GM12892 (cell line): ENCODE results near the gene IGFL4.

Source experiments
- POLR2A ChIP-seq: IDR thresholded peaks from 2 replicates; pipeline ENCODE4 v1.6.1; 2011; ENCODE audit warnings: low read depth, low read length, control low read depth
- POLR2AphosphoS5 ChIP-seq: IDR thresholded peaks from 2 replicates; pipeline ENCODE4 v1.6.1; 2011; ENCODE audit warnings: low read depth, low read length, control low read depth
- TAF1 ChIP-seq: IDR thresholded peaks from 2 replicates; pipeline ENCODE4 v1.6.1; 2011; ENCODE audit warnings: low read depth, mild to moderate bottlenecking, control low read depth, low read length, borderline replicate concordance

DNA sequence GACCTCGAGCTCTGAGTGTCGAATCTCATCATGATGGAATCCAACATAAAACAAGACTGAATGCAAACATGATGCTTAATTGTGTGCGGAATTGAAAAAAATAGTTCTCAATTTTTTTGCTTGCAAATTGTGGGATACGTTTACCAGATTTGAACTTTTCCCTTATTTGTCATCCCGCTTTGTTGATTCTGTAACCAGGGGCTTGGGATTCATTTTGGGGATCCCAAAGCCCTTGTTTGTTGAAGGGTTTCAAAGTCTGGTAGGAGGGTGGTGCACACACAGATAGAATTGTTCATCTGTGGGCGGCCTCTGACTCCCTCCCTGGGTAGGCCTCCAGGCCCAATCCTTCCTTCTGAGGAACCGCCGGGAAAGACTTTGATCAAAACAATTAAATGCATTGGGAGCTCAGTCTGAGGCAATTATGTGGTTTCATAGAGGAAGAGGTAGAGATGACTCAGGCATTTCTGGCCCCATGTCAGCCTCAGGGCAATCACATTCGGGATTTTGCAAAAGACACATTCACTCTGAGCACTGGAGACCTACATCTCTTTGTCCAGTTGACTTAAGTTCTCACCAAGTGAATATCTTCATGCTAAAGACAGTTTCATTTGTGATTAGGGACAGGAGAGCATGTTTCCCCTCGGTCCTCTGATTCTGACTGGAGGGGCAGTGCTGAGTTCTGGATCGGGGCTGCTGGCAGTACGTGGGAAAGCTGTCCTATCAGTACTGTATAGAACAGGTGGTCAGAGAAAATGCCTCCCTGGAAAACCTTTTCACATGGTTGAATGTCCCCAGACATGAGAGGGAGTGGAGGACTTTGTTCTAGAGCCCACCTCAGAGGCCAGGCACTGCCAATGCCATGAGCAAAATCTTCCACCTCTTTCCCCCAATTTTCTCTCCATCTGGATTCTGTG, 27.8 kb upstream of the IGFL4 start:
- TF ChIP-seq POLR2A (no peak), POLR2AphosphoS5 (no peak), TAF1 (no peak)
